ENCODE measurements around the gene PSD.

- TF ChIP-seq, protein P1, sequence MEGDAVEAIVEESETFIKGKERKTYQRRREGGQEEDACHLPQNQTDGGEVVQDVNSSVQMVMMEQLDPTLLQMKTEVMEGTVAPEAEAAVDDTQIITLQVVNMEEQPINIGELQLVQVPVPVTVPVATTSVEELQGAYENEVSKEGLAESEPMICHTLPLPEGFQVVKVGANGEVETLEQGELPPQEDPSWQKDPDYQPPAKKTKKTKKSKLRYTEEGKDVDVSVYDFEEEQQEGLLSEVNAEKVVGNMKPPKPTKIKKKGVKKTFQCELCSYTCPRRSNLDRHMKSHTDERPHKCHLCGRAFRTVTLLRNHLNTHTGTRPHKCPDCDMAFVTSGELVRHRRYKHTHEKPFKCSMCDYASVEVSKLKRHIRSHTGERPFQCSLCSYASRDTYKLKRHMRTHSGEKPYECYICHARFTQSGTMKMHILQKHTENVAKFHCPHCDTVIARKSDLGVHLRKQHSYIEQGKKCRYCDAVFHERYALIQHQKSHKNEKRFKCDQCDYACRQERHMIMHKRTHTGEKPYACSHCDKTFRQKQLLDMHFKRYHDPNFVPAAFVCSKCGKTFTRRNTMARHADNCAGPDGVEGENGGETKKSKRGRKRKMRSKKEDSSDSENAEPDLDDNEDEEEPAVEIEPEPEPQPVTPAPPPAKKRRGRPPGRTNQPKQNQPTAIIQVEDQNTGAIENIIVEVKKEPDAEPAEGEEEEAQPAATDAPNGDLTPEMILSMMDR (IDR thresholded peaks at IDR 0.05; ENCODE audit: extremely low read depth in 1 of 2, insufficient read depth in 1 of 2, low read depth in 1 of 2, low read length in 2 of 2), result no peak
- TF ChIP-seq POLR2AphosphoS5 (IDR thresholded peaks at IDR 0.05; ENCODE audit: insufficient read depth, low read depth, low read length) (peak; percentile 93), POLR2A (IDR thresholded peaks at IDR 0.05; ENCODE audit: low read depth, low read length) (peak; percentile 79), JUN (IDR thresholded peaks at IDR 0.05; ENCODE audit: borderline replicate concordance, insufficient read depth, insufficient read length, low read depth) (no peak), FOS (IDR thresholded peaks at IDR 0.05; ENCODE audit: borderline replicate concordance, insufficient read depth, low read length) (no peak), MYC (IDR thresholded peaks at IDR 0.05; ENCODE audit: low read depth, low read length) (peak; percentile 13), MAX (IDR thresholded peaks at IDR 0.05; ENCODE audit: insufficient read depth, insufficient read length) (peak; percentile 38)
Observed at GRCh38 chr10:102450374-102451104, 32.0 kb upstream of the PSD start.
